Right atrium auricular region (tissue), 2 donors: ENCODE measurements around the gene FANCC. TPM values are rescaled to one million over a fixed set of nuclear protein-coding genes. Genes with fewer than 3 reads are reported as not detected.

Experiments
- DNase-seq: peaks from one replicate; pipeline ENCODE4 v3.0.0-alpha.2; 2019; ENCODE audit warnings: low spot score
- H3K27ac ChIP-seq, 2 donors: fragments of 200-600 bp; sonication (generic); 1 replicate in 1 of 2; 2 replicates in 1 of 2; pipeline ENCODE4 v1.5.1; 2016 to 2019
- H3K27me3 ChIP-seq, 2 donors: fragments of 200-600 bp; sonication (generic); one replicate each; pipeline versions ENCODE4 v1.5.1 to v1.6.0; 2017 to 2019
- H3K36me3 ChIP-seq: fragments of 200-600 bp; sonication (generic); one replicate; pipeline ENCODE4 v1.5.1; 2016
- H3K4me1 ChIP-seq, 2 donors: fragments of 200-600 bp; sonication (generic); one replicate each; pipeline versions ENCODE4 v1.5.1 to v1.6.0; 2017 to 2019
- H3K4me3 ChIP-seq, 2 donors: fragments of 200-600 bp; sonication (generic); 1 replicate in 1 of 2; 2 replicates in 1 of 2; pipeline ENCODE4 v1.5.1; 2017 to 2019; ENCODE audit warnings: mild to moderate bottlenecking in 1 of 2, moderate library complexity in 1 of 2
- H3K9me3 ChIP-seq, 2 donors: fragments of 200-600 bp; sonication (generic); one replicate each; pipeline ENCODE4 v1.5.1; 2019
- CTCF ChIP-seq, 2 donors: fragments of 200-600 bp; sonication (generic); IDR thresholded peaks; one replicate each; pipeline ENCODE4 v1.5.1; 2019; ENCODE audit warnings: antibody characterized with exemption in 2 of 2
- total RNA-seq, 2 donors: library from RNA; depleted of rRNA; stranded (reverse); fragments of >200 nt; gene quantifications; one replicate each; pipeline ENCODE4 v1.1.0, GENCODE V29; 2016

Gene FANCC
- total RNA-seq, 2 donors from 2014 or later, result 1.8 to 6.2 TPM

- Histone ChIP-seq H3K27me3 (no peaks in the 10 kb centered on the region), H3K4me1 (peaks cover 3 to 85% of the 10 kb centered on the region in 2 donors), H3K9me3 (no peaks in the 10 kb centered on the region), H3K27ac (peak overlapping the region; percentile 71 to 85), H3K36me3 (peaks cover 73% of the 10 kb centered on the region), H3K4me3 (no peak overlapping the region)
- no peak for TF ChIP-seq CTCF (IDR thresholded peaks at IDR 0.05)
- DNase-seq, result no peak
Measured at GRCh38 chr9:95087659-95088242, 229.8 kb downstream of the FANCC start.

GRCh38 chr9:95086564-95086955, 230.9 kb downstream of the FANCC start:
- Histone ChIP-seq H3K4me1 (peaks cover 3 to 84% of the 10 kb centered on the region in 2 donors), H3K36me3 (peaks cover 81% of the 10 kb centered on the region), H3K4me3 (no peak overlapping the region), H3K27me3 (no peaks in the 10 kb centered on the region), H3K27ac (peak overlapping the region; percentile 68 to 85), H3K9me3 (no peaks in the 10 kb centered on the region)
- TF ChIP-seq CTCF (IDR thresholded peaks at IDR 0.05), result no peak
- DNase-seq, result no peak

GRCh38 chr9:95085861-95086563, 231.5 kb downstream of the FANCC start:
- Histone ChIP-seq H3K9me3 (no peaks in the 10 kb centered on the region), H3K27me3 (no peaks in the 10 kb centered on the region), H3K36me3 (peaks cover 86% of the 10 kb centered on the region), H3K4me3 (no peak overlapping the region), H3K4me1 (peaks cover 0 to 84% of the 10 kb centered on the region in 2 donors), H3K27ac (peak overlapping the region; percentile 68 to 85)
- DNase-seq, result no peak
- no peak for TF ChIP-seq CTCF (IDR thresholded peaks at IDR 0.05)

DNA sequence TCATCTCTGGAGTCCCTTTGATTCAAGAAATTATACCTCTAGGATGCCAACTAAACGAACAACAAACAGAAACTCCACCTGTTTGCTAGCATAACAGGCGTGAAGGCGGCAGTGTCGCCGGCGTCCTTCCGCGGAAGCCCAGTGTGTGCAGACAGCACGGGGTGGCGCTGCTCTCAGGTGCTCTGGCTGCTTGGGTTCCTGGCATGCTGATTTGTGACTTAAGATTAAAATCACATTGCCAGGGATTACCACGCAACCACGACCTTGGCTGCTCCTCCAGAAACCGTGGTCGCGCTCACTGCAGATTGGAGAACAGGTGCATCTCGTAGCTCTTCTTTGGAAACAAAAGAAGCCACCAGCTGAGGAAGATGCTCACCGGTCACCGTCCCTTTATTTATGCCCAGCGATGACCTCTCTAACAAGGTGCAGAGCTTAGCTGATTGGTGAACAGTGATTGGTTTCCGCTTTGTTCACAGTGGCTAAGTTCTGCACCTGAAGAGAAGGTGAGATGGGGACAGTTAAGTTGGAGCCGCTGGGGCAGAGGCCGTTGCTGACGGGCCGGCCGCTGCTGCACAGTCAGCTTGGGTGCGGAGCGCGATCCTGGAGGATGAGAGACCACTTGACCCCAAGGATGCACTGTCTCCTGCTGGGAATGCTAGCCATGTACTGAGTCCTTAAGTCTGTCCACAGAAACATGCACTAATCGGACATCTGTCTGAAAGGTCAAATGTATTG, 232.3 kb downstream of the FANCC start:
- Histone ChIP-seq H3K4me3 (no peak overlapping the region), H3K4me1 (peaks cover 0 to 82% of the 10 kb centered on the region in 2 donors)
- DNase-seq, result no peak

More for the DNA sequence above, 232.3 kb downstream of the FANCC start:
- TF ChIP-seq CTCF (IDR thresholded peaks at IDR 0.05), result no peak
- Histone ChIP-seq H3K27ac (peak overlapping the region; percentile 68 to 85), H3K36me3 (peaks cover 94% of the 10 kb centered on the region), H3K27me3 (no peaks in the 10 kb centered on the region), H3K9me3 (no peaks in the 10 kb centered on the region)
